ENCODE data around the gene TTC23.

Gene TTC23

GRCh38 chr15:99174567-99175395 lies 74.6 kb downstream of the TTC23 start:
- no peak for TF ChIP-seq CTCF (IDR thresholded peaks at IDR 0.05; ENCODE audit: control insufficient read depth, insufficient read depth, low read depth, low read length, missing control alignments)
- DNase-seq (ENCODE audit: low read depth): no peak
- no peak overlapping the region for H3K4me3 ChIP-seq (ENCODE audit: control insufficient read depth, low read depth, low read length)

- no peak for DNase-seq (ENCODE audit: low read depth)
- no peak overlapping the region for H3K4me3 ChIP-seq (ENCODE audit: control insufficient read depth, low read depth, low read length)
- TF ChIP-seq CTCF (IDR thresholded peaks at IDR 0.05; ENCODE audit: control insufficient read depth, insufficient read depth, low read depth, low read length, missing control alignments): no peak
These were observed 76.4 kb downstream of the TTC23 start for GRCh38 chr15:99172989-99173388.

GRCh38 chr15:99172171-99172570 lies 77.2 kb downstream of the TTC23 start:
- H3K4me3 ChIP-seq (ENCODE audit: control insufficient read depth, low read depth, low read length): no peak overlapping the region
- no peak for TF ChIP-seq CTCF (IDR thresholded peaks at IDR 0.05; ENCODE audit: control insufficient read depth, insufficient read depth, low read depth, low read length, missing control alignments)
- DNase-seq (ENCODE audit: low read depth): no peak

GRCh38 chr15:99170476-99171065 lies 78.8 kb downstream of the TTC23 start:
- no peak for TF ChIP-seq CTCF (IDR thresholded peaks at IDR 0.05; ENCODE audit: control insufficient read depth, insufficient read depth, low read depth, low read length, missing control alignments)
- no peak overlapping the region for H3K4me3 ChIP-seq (ENCODE audit: control insufficient read depth, low read depth, low read length)
- no peak for DNase-seq (ENCODE audit: low read depth)

GRCh38 chr15:99169769-99170311 lies 79.5 kb downstream of the TTC23 start:
- no peak for TF ChIP-seq CTCF (IDR thresholded peaks at IDR 0.05; ENCODE audit: control insufficient read depth, insufficient read depth, low read depth, low read length, missing control alignments)
- no peak overlapping the region for H3K4me3 ChIP-seq (ENCODE audit: control insufficient read depth, low read depth, low read length)
- DNase-seq (ENCODE audit: low read depth): no peak

- TF ChIP-seq CTCF (IDR thresholded peaks at IDR 0.05; ENCODE audit: control insufficient read depth, insufficient read depth, low read depth, low read length, missing control alignments): no peak
- no peak for DNase-seq (ENCODE audit: low read depth)
- no peak overlapping the region for H3K4me3 ChIP-seq (ENCODE audit: control insufficient read depth, low read depth, low read length)
These were observed 80.5 kb downstream of the TTC23 start for GRCh38 chr15:99168601-99169580.
